CD4-positive, alpha-beta T cell (primary cell): Measurements from ENCODE around the gene PRSS12. TPM values are rescaled to one million over a fixed set of nuclear protein-coding genes. Genes with fewer than 3 reads are reported as not detected.

Experiments used
- ATAC-seq: fragments of 200-7000 bp; cut with Tn5 transposase; one replicate; pipeline ENCODE4 v1.10.0; 2022; ENCODE audit warnings: mild to moderate bottlenecking; ENCODE audit not compliant: poor library complexity
- CTCF ChIA-PET: fragments of 350-600 bp; sonication (Branson Sonifier 250); formaldehyde crosslinking; loops from one replicate; lab custom pipeline; 2021; ENCODE audit warnings: antibody characterized with exemption, inconsistent platforms; lab: Charles Lee
- POLR2A ChIA-PET: fragments of 350-600 bp; sonication (Branson Sonifier 250); formaldehyde crosslinking; loops from one replicate; lab custom pipeline; 2021; ENCODE audit warnings: antibody characterized with exemption, inconsistent platforms; lab: Charles Lee
- DNase-seq, 14 experiments: peaks; one replicate each; pipeline ENCODE4 v3.0.0-alpha.2; 2013 to 2020; ENCODE audit warnings: mixed read lengths in 2 of 14
- H3K27ac ChIP-seq, 2 donors: one replicate each; pipeline versions ENCODE4 v1.5.1 to v1.7.0; 2013; ENCODE audit warnings: low read length in 2 of 2, low read depth in 1 of 2, mild to moderate bottlenecking in 1 of 2
- H3K27me3 ChIP-seq, 2 experiments: 1 replicate in 1 of 2; 2 replicates in 1 of 2; pipeline versions ENCODE4 v1.6.1 to v1.7.0; 2013; ENCODE audit warnings: low read length in 2 of 2, control low read depth in 1 of 2, mild to moderate bottlenecking in 1 of 2, moderate library complexity in 1 of 2; ENCODE audit not compliant: insufficient read depth in 2 of 2, control insufficient read depth in 1 of 2
- H3K36me3 ChIP-seq: one replicate; pipeline ENCODE4 v1.6.1; 2013; ENCODE audit warnings: low read length, control low read depth; ENCODE audit not compliant: insufficient read depth
- H3K4me1 ChIP-seq: one replicate; pipeline ENCODE4 v1.6.1; 2013; ENCODE audit warnings: low read length, control low read depth; ENCODE audit not compliant: insufficient read depth
- H3K4me3 ChIP-seq: one replicate; pipeline ENCODE4 v1.5.1; 2013; ENCODE audit warnings: mild to moderate bottlenecking, low read length, moderate library complexity
- H3K9me3 ChIP-seq, 2 experiments: 1 replicate in 1 of 2; 2 replicates in 1 of 2; pipeline versions ENCODE4 v1.6.1 to v1.7.0; 2013; ENCODE audit warnings: low read length in 2 of 2, mild to moderate bottlenecking in 2 of 2, control low read depth in 1 of 2, moderate library complexity in 1 of 2; ENCODE audit not compliant: control insufficient read depth in 1 of 2, insufficient read depth in 1 of 2
- H3K27ac Mint-ChIP-seq: one replicate; pipeline ENCODE4 v1.8.0; 2020; ENCODE audit warnings: mixed read lengths
- H3K27me3 Mint-ChIP-seq: one replicate; pipeline ENCODE4 v1.8.0; 2021; ENCODE audit warnings: mixed read lengths
- H3K36me3 Mint-ChIP-seq: one replicate; pipeline ENCODE4 v1.8.0; 2021; ENCODE audit warnings: low read depth, mixed read lengths
- H3K4me1 Mint-ChIP-seq: one replicate; pipeline ENCODE4 v1.8.0; 2021; ENCODE audit warnings: low read depth, mixed read lengths
- H3K4me3 Mint-ChIP-seq: one replicate; pipeline ENCODE4 v1.8.0; 2020; ENCODE audit warnings: mild to moderate bottlenecking, mixed read lengths
- H3K9me3 Mint-ChIP-seq: one replicate; pipeline ENCODE4 v1.8.0; 2020; ENCODE audit warnings: mixed read lengths
- CTCF ChIP-seq: fragments of 200-600 bp; IDR thresholded peaks from one replicate; pipeline ENCODE4 v1.8.0; 2022; ENCODE audit warnings: antibody characterized with exemption, mild to moderate bottlenecking
- intact Hi-C, 2 experiments: fragments of 100-400 bp; cut with DNase I in 1 of 2; cut with micrococcal nuclease in 1 of 2; formaldehyde crosslinking; loops; one replicate each; pipeline versions ENCODE4 v1.15.1 to v1.9.0; 2023 to 2025; cut with DNase I, micrococcal nuclease
- total RNA-seq, 174 experiments: library from RNA in 2 of 174; stranded (reverse) in 2 of 174; gene quantifications; one replicate each; pipeline ENCODE4 v1.2.3 and lab custom pipeline; 2021 to 2026

The PRSS12 gene
- total RNA-seq, 2 experiments from 2014 or later = not detected

- no peaks in the 10 kb centered on the region for H3K27me3 ChIP-seq
- peaks cover 28% of the 10 kb centered on the region for H3K36me3 ChIP-seq
- Mint-ChIP-seq H3K4me3 (peak overlapping the region; percentile 92), H3K27me3 (no peaks in the 10 kb centered on the region), H3K9me3 (no peaks in the 10 kb centered on the region), H3K27ac (peak overlapping the region; percentile 95), H3K4me1 (peaks cover 63% of the 10 kb centered on the region), H3K36me3 (peaks cover 59% of the 10 kb centered on the region)
- peak overlapping the region; percentile 89 for H3K4me3 ChIP-seq
- DNase-seq = peak in 4 of 14 experiments; percentile 9 to 55 (median 49)
- H3K27ac ChIP-seq = peak overlapping the region; percentile 92 to 97
- peaks cover 21% of the 10 kb centered on the region for H3K4me1 ChIP-seq
- ChIA-PET CTCF (no interaction called here), POLR2A (interaction anchor here (0.7 to 1.2 kb wide), 5 partner anchors 32 to 406 kb away, joined by 3 to 5 read pairs (median 3); partner anchors contain the start of gene METTL14)
- TF ChIP-seq CTCF = no peak
- ATAC-seq = no peak
- H3K9me3 ChIP-seq = no peaks in the 10 kb centered on the region
- intact Hi-C loops = loop anchor here in 1 of 2 experiments (10.0 kb wide), 3 partner anchors 565 to 1175 kb away; a partner anchor contains a TSS
Measured at GRCh38 chr4:118279328-118279727, 73.5 kb downstream of the PRSS12 start.

GRCh38 chr4:118278473-118279274 lies 74.1 kb downstream of the PRSS12 start:
- no peaks in the 10 kb centered on the region for H3K27me3 ChIP-seq
- Mint-ChIP-seq H3K9me3 (no peaks in the 10 kb centered on the region), H3K27ac (peak overlapping the region; percentile 95), H3K4me3 (peak overlapping the region; percentile 92), H3K36me3 (peaks cover 55% of the 10 kb centered on the region), H3K4me1 (peaks cover 61% of the 10 kb centered on the region), H3K27me3 (no peaks in the 10 kb centered on the region)
- no peak for TF ChIP-seq CTCF
- peak overlapping the region; percentile 92 to 97 for H3K27ac ChIP-seq
- intact Hi-C loops = loop anchor here in 1 of 2 experiments (10.0 kb wide), 3 partner anchors 566 to 1176 kb away; a partner anchor contains a TSS
- H3K4me1 ChIP-seq = peaks cover 21% of the 10 kb centered on the region
- H3K36me3 ChIP-seq = peaks cover 28% of the 10 kb centered on the region
- ATAC-seq = peak; percentile 95
- peak overlapping the region; percentile 89 for H3K4me3 ChIP-seq
- peak; percentile 95 to 99 (median 97) for DNase-seq
- CTCF ChIA-PET = no interaction called here
- no peaks in the 10 kb centered on the region for H3K9me3 ChIP-seq
- POLR2A ChIA-PET = interaction anchor here (0.7 to 1.2 kb wide), 5 partner anchors 33 to 407 kb away, joined by 3 to 5 read pairs (median 3); partner anchors contain the start of gene METTL14

- TF ChIP-seq CTCF = no peak
- H3K36me3 Mint-ChIP-seq = peaks cover 40% of the 10 kb centered on the region
- peaks cover 21% of the 10 kb centered on the region for H3K4me1 ChIP-seq
- peak overlapping the region; percentile 95 for H3K27ac Mint-ChIP-seq
- H3K9me3 ChIP-seq = no peaks in the 10 kb centered on the region
- H3K36me3 ChIP-seq = peaks cover 22% of the 10 kb centered on the region
- no peaks in the 10 kb centered on the region for H3K27me3 Mint-ChIP-seq
- ChIA-PET CTCF (no interaction called here), POLR2A (no interaction called here)
- H3K4me3 ChIP-seq = no peak overlapping the region
- ATAC-seq = no peak
- H3K9me3 Mint-ChIP-seq = no peaks in the 10 kb centered on the region
- peak overlapping the region in 1 of 2 donors; percentile 2 for H3K27ac ChIP-seq
- no peak overlapping the region for H3K4me3 Mint-ChIP-seq
- H3K27me3 ChIP-seq = no peaks in the 10 kb centered on the region
- DNase-seq = no peak
- intact Hi-C loops = loop anchor here in 1 of 2 experiments (10.0 kb wide), 3 partner anchors 568 to 1178 kb away; a partner anchor contains a TSS
- peaks cover 47% of the 10 kb centered on the region for H3K4me1 Mint-ChIP-seq
Measured at GRCh38 chr4:118277243-118277642, 75.6 kb downstream of the PRSS12 start.
